Heart right ventricle (tissue), 16 donors: ENCODE results near the gene ERCC4. TPM values are rescaled to one million over a fixed set of nuclear protein-coding genes. Genes with fewer than 3 reads are reported as not detected.

Source experiments
- ATAC-seq, 8 donors: fragments of 200-7000 bp; cut with Tn5 transposase; one replicate each; pipeline ENCODE4 v1.9.1; 2020; ENCODE audit warnings: mild to moderate bottlenecking in 8 of 8, moderate library complexity in 8 of 8, moderate number of reproducible peaks in 1 of 8
- DNase-seq, 2 donors: peaks; one replicate each; pipeline ENCODE4 v3.0.0-alpha.2; 2020
- H3K27ac ChIP-seq, 10 donors: fragments of 200-600 bp; sonication (generic) in 2 of 10; one replicate each; pipeline versions ENCODE4 v1.5.0 to v1.8.0; 2020 to 2022; ENCODE audit warnings: mild to moderate bottlenecking in 3 of 10
- H3K27me3 ChIP-seq, 7 donors: fragments of 200-600 bp; one replicate each; pipeline ENCODE4 v1.8.0; 2021 to 2022; ENCODE audit warnings: mild to moderate bottlenecking in 2 of 7
- H3K36me3 ChIP-seq, 9 donors: fragments of 200-600 bp; sonication (generic) in 1 of 9; one replicate each; pipeline versions ENCODE4 v1.5.0 to v1.8.0; 2020 to 2022; ENCODE audit warnings: mild to moderate bottlenecking in 2 of 9
- H3K4me1 ChIP-seq, 9 donors: fragments of 200-600 bp; sonication (generic) in 1 of 9; one replicate each; pipeline versions ENCODE4 v1.5.0 to v1.8.0; 2020 to 2022; ENCODE audit warnings: mild to moderate bottlenecking in 4 of 9
- H3K4me3 ChIP-seq, 10 donors: fragments of 200-600 bp; sonication (generic) in 2 of 10; one replicate each; pipeline versions ENCODE4 v1.5.0 to v1.8.0; 2020 to 2022; ENCODE audit warnings: mild to moderate bottlenecking in 7 of 10, moderate library complexity in 2 of 10
- H3K9me3 ChIP-seq, 11 donors: fragments of 200-600 bp in 10 of 11; sonication (generic) in 2 of 11; one replicate each; pipeline versions ENCODE4 v1.5.0 to v1.8.0; 2013 to 2022; ENCODE audit warnings: mild to moderate bottlenecking in 2 of 11, control low read depth in 1 of 11, moderate library complexity in 1 of 11
- WGBS, 2 donors: extraction: QIAGEN DNeasy Blood & Tissue Kit; methylation state at CpG; one replicate each; pipeline ENCODE4 v1.1.7; 2013; ENCODE audit warnings: inconsistent platforms in 1 of 2; 5-methylcytosine and 5-hydroxymethylcytosine counted together
- intact Hi-C, 10 donors: fragments of 100-400 bp; cut with DNase I; formaldehyde crosslinking; loops; one replicate each; pipeline versions ENCODE4 v1.11.1 to v1.14.2; 2022
- long read RNA-seq, 3 donors: library from polyadenylated mRNA; unstranded; transcript quantifications; one replicate each; pipeline ENCODE4 v2.0.0, GENCODE V29; 2020 to 2021
- polyA plus RNA-seq, 2 donors: library from polyadenylated mRNA; stranded (reverse); fragments of 200-250 nt; gene quantifications; one replicate each; pipeline ENCODE4 v1.2.3, GENCODE V29; 2013
- total RNA-seq, 10 donors: library from RNA; stranded (reverse); fragmentation: NEBNext Ultra II Directional in 3 of 10; extraction: Animal tissue kit (Norgen Biotek cat#: 25700) in 3 of 10; gene quantifications; one replicate each; pipeline versions ENCODE4 v1.2.1 to v1.2.4, GENCODE V29; 2021 to 2023
- TF ChIP-seq, protein P1 (sequence below), 9 donors: fragments of 200-600 bp; sonication (generic) in 2 of 9; IDR thresholded peaks; one replicate each; pipeline versions ENCODE4 v1.5.0 to v1.8.0; 2021 to 2022; ENCODE audit warnings: antibody characterized with exemption in 9 of 9, mild to moderate bottlenecking in 5 of 9, moderate library complexity in 1 of 9
- donor health status: Arrhythmogenic right ventricular cardiomyopathy.
- donor health status: ischemic (EF 13 %, LVEDD 7.1; RV severe dilation, severe dysfunction).
- donor health status: healthy with polysubstance abuse.
- donor health status: DM: no; HTN: yes; CAD: no.
- donor health status: DM: no; HTN: no; CAD: no.
- donor health status: ischemic (EF 25% LVEDD 6.9; RV normal size, moderate dysfunction).
- donor health status: ischemic (EF 25% LVEDD 5.7; RV mildly dilated, moderate dysfunction).
- donor health status: healthy.
- donor health status: DM: yes; HTN: yes; CAD: no.
- donor health status: Ischemic cardiomyopathy.
- donor health status: ischemic (EF 35%, LVEDD 5.7; RV mildly dilated, moderate dysfunction).
- donor health status: nonischemic (EF 11% LVEDD 7.7; RV severe dilation, severe dysfunction).
- donor health status: DM: yes; HTN: yes; CAD: no.
- donor health status: PGD.
- donor health status: ischemic (EF 29% LVEDD 5.4; RV normal size, mild dysfunction).
- donor health status: nonischemic (EF 23%, LVEDD 6.1; RV moderate dilation, normal function).

The ERCC4 gene
- 10 to 100 TPM in 5 of 10 donors, 1 to 10 TPM in 5; 5.1 to 13.1 (median 10.2) TPM for total RNA-seq
- 1 to 10 TPM; 1.3 to 2.0 TPM for polyA plus RNA-seq
- long read RNA-seq, donor 1, full-length matches to known transcripts: 3 of 7 reads
- long read RNA-seq, donor 1, partial matches to known transcripts: 0 of 7 reads
- long read RNA-seq, donor 1, other reads (novel, unspliced or antisense): 4 of 7 reads
- long read RNA-seq, donor 2, partial matches to known transcripts: 2 of 6 reads
- long read RNA-seq, donor 2, other reads (novel, unspliced or antisense): 3 of 6 reads
- long read RNA-seq, donor 3, partial matches to known transcripts: 2 of 8 reads
- long read RNA-seq, donor 3, other reads (novel, unspliced or antisense): 2 of 8 reads

GRCh38 chr16:13919683-13920509, at the start of gene ERCC4:
TSS of gene ERCC4 (plus strand) at chr16:13920154. CDS start at chr16:13920166, 12 bp downstream.
- peak; percentile 100 for DNase-seq
- peaks cover 7 to 38% (median 33%) of the 10 kb centered on the region in 9 donors for H3K4me1 ChIP-seq
- H3K36me3 ChIP-seq: peaks cover 0 to 26% (median 3%) of the 10 kb centered on the region in 9 donors
- no peaks in the 10 kb centered on the region for H3K9me3 ChIP-seq
- WGBS, 2 donors: 0 to 1% methylated on average over 64 of the region's 64 CpGs
- peak within 1 kb of the TSS; percentile 51 to 94 (median 80) for H3K4me3 ChIP-seq
- TF ChIP-seq, protein P1, sequence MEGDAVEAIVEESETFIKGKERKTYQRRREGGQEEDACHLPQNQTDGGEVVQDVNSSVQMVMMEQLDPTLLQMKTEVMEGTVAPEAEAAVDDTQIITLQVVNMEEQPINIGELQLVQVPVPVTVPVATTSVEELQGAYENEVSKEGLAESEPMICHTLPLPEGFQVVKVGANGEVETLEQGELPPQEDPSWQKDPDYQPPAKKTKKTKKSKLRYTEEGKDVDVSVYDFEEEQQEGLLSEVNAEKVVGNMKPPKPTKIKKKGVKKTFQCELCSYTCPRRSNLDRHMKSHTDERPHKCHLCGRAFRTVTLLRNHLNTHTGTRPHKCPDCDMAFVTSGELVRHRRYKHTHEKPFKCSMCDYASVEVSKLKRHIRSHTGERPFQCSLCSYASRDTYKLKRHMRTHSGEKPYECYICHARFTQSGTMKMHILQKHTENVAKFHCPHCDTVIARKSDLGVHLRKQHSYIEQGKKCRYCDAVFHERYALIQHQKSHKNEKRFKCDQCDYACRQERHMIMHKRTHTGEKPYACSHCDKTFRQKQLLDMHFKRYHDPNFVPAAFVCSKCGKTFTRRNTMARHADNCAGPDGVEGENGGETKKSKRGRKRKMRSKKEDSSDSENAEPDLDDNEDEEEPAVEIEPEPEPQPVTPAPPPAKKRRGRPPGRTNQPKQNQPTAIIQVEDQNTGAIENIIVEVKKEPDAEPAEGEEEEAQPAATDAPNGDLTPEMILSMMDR (IDR thresholded peaks at IDR 0.05): peak; percentile 71 to 93 (median 89)
- ATAC-seq: peak; percentile 98 to 99 (median 98)
- peak within 1 kb of the TSS in 9 of 10 donors; percentile 59 to 90 (median 84) for H3K27ac ChIP-seq
- no peaks in the 10 kb centered on the region for H3K27me3 ChIP-seq
- intact Hi-C loops: loop anchor here (2.0 to 10.0 kb wide), 22 partner anchors 53 to 715 kb away; partner anchors contain the start of genes MRTFB (in 4 of the 10), BFAR (in 1 of the 10) and PARN (in 1 of the 10)

DNA sequence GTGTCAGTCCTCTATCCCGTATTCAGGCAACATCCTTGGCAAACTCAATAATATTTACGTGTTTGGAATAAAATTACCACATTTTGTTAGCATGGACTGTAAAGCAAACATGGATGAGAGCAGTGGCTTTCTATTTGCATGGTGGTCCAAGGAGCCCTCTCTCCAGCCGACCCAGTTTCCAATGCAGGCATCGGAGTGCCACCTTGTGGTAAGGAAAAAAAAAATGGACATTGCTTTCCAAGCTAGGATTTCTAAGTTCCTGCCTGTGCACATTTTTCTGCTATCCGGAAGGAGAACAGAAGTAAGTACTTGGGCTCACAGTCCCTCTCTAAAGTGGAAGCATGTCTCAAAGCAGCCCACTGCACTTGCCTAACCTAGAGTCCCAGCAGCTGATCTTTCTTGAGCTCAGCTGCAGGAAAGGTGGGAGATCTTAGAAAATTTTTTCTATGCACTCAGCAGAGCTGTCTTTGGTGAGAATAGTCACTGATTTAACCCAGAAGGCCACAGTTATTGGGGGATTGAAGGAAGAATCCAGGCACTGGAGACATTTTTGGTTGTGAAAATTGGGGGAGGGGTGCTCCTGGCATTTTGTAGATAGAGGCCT, 46.0 kb upstream of the ERCC4 start:
- no peak for DNase-seq

GRCh38 chr16:13875614-13876284, 44.2 kb upstream of the ERCC4 start:
- no peaks in the 10 kb centered on the region for H3K36me3 ChIP-seq
- H3K9me3 ChIP-seq: peaks cover 0 to 2% (median 0%) of the 10 kb centered on the region in 11 donors
- WGBS, 2 donors: 73 to 75% methylated on average over 5 of the region's 5 CpGs
- TF ChIP-seq, protein P1 (IDR thresholded peaks at IDR 0.05): no peak
- no peaks in the 10 kb centered on the region for H3K27me3 ChIP-seq
- H3K4me1 ChIP-seq: peaks cover 0 to 4% (median 0%) of the 10 kb centered on the region in 9 donors
- no peak overlapping the region for H3K27ac ChIP-seq
- DNase-seq (no peak), ATAC-seq (no peak)
- intact Hi-C loops: loop anchor here in 1 of 10 donors (5.0 kb wide), 1 partner anchor 138 kb away; no protein-coding TSS in a partner anchor
- no peak overlapping the region for H3K4me3 ChIP-seq

More for the DNA sequence above, 46.0 kb upstream of the ERCC4 start:
- H3K27me3 ChIP-seq: peaks cover 0 to 3% (median 0%) of the 10 kb centered on the region in 7 donors
- ATAC-seq: no peak
- TF ChIP-seq, protein P1 (IDR thresholded peaks at IDR 0.05): peak in 8 of 9 donors; percentile 28 to 60 (median 50)
- no peak overlapping the region for H3K27ac ChIP-seq
- H3K36me3 ChIP-seq: no peaks in the 10 kb centered on the region
- peaks cover 0 to 4% (median 0%) of the 10 kb centered on the region in 9 donors for H3K4me1 ChIP-seq
- H3K9me3 ChIP-seq: peaks cover 0 to 3% (median 0%) of the 10 kb centered on the region in 11 donors
- H3K4me3 ChIP-seq: no peak overlapping the region
- 9% methylated on average over 5 of the region's 5 CpGs for WGBS, 2 donors
- intact Hi-C loops: loop anchor here in 1 of 10 donors (5.0 kb wide), 1 partner anchor 132 kb away; no protein-coding TSS in a partner anchor
